Stimulated activated CD4-positive, alpha-beta T cell treated with anti-CD3 and anti-CD28 coated beads, Interleukin-2, amount 100 ng/mL, for 24 hours (primary cell): ENCODE measurements around the gene CD40LG.
A peak's percentile ranks its signal among the peaks of the same experiment; 100 is the strongest.

Experiments used
- DNase-seq, 2 donors: peaks; one replicate each; pipeline ENCODE4 v3.0.0-alpha.2; 2020

CD40LG gene

DNA sequence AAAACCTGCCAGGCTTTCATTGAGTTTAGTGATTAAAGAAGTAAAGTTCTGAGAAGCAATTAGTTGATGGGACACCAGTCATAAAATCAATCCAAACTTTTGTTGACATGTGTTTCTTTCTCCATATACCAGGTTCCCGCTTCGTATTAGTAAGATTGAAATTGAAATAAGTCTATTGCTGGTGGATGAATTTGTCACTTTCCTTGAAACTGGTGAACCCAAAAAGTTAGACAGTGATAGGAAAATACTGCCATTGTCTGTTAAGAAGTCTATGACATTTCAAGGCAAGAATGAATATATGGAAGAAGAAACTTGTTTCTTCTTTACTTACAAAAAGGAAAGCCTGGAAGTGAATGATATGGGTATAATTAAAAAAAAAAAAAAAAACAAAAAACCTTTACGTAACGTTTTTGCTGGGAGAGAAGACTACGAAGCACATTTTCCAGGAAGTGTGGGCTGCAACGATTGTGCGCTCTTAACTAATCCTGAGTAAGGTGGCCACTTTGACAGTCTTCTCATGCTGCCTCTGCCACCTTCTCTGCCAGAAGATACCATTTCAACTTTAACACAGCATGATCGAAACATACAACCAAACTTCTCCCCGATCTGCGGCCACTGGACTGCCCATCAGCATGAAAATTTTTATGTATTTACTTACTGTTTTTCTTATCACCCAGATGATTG, at the start of gene CD40LG:
TSS of gene CD40LG (plus strand) at position 482 of the 684 bp plus-strand sequence. CDS start at position 573, 91 bp downstream.
- no peak for DNase-seq

- peak; percentile 23 to 39 for DNase-seq
These were observed 49.3 kb upstream of the CD40LG start for GRCh38 chrX:136598631-136599030.

DNA sequence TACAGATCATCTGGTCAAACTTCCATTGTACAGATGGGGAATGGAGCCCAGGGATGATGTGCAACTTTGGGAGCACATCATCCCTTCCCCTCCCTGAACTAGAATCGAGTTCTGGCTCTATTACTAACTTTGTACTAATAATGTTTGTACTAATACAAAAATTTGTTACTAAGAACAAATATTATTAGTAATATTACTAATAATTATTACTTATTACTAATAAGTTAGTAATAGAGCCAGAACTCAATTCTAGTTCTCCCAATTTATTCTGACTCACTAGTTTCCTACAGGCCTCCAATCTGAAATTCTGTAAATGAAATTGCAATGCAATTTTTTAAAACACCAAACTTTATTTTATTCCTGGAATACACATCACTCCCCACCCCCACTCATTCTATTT, 47.9 kb upstream of the CD40LG start:
- DNase-seq, result no peak

DNA sequence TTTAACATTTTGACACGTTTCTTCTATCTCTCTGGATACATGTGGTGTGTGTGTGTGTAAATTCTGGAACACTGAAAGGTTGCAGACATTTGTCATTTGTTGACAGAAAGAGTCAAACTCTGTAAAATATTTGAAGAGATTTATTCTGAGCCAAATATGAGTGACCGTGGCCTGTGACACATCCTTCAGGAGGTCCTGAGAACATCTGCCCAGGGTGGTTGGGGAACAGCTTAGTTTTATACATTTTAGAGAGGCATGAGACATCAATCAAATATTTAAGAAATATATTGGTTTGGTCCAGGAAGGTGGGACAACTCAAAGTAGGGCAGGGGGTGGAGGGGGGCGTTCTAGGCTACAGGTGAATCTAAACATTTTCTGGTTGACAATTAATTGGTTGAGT, 40.7 kb upstream of the CD40LG start:
- no peak for DNase-seq

GRCh38 chrX:136608295-136608933, 39.5 kb upstream of the CD40LG start:
- DNase-seq, result peak; percentile 49 to 55

DNA sequence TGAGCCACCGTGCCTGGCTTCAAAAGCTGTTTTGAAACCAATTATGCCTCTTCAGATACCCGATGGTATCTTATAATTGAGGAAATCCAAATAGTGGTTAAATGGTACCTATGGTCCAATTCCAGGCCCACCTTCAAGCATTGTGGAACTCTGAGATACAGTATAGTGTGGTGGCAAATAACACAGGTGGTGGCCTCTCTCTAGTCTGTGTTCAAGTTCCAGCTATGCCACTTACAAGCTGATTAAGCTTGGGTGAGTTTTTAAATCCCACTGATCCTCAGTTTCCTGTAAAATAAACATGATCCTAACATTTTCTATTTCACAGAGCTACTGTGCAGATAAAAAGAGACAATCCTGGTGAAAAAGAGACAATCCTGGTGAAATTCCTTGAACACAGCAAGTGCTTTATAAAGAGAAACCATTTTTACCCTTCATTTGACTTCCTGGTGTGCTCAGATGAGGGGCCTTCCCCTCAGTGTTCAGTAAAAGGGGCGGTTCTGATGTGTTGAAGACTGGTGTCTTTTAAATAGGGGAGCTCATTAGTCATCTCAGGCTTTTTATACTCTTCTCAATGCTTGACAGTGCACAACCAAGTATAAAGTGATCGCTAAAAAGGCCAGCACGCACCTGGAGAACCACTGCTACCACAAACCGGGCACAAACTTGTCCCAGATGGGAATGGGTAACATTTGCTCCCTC, 30.8 kb upstream of the CD40LG start:
- peak in 1 of 2 donors; percentile 33 for DNase-seq

GRCh38 chrX:136619899-136620505, 28.0 kb upstream of the CD40LG start:
- DNase-seq, result peak; percentile 44 to 45

- DNase-seq, result no peak
These were observed 27.2 kb upstream of the CD40LG start for GRCh38 chrX:136620780-136621179.

- no peak for DNase-seq
These were observed 25.4 kb upstream of the CD40LG start for GRCh38 chrX:136622568-136622967.

GRCh38 chrX:136623396-136623795, 24.6 kb upstream of the CD40LG start:
- DNase-seq, result no peak

DNA sequence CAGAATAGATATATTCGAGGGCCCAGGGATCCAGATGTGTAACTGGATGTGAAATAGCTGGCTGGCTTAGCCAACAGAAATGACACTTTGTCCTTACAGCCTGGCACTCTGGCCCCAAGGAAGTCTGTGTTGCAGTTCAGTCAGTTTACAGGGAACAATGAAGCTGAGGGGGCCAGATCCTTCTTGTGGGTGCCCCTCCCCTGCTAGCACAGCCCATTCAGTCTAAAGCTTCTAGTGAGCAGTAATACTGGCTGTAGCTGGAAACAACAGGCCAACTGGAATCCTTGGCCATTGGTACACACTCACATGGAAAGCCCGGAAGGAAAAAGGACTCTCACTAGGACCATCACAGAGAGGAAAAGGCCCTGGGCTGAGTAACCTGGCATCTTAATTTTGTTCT, 22.7 kb upstream of the CD40LG start:
- no peak for DNase-seq

DNA sequence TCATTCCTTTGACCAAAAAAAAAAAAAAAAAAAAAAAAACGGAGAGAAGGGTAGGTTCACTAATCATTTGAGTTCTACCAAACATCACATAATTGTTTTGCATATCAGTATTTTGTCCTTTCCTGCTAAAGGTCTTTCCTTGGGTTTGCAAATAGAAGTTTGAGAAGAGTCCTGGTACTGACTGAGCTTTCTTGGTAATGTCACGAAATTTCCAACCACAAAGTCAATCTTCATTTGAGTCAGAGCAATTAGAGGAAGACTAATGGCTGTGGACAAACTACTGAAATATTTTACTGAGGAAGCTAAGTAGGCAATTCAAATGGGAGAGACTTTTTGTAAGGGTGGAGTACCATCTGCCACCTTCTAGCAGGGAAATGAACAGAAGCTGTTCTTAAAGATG, 21.7 kb upstream of the CD40LG start:
- DNase-seq, result no peak

DNA sequence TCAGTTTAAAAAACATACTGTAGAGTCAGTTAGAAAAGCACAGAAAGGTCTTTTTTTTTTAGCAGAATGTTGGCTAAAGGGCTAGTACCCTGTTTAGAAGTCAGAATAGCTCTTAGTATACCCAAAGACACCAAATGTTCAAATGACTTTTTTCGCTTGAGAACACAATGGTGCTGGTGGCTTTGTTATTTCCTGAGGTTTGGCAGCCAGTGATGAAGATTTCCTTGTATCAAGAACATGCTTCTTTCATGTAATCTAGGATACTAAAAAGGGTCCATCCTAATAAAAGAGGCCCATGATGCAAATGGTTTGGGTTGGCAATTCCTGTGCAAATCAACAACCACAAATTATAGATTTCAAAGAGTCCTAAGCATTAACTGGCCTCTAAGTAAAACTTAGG, 21.1 kb upstream of the CD40LG start:
- no peak for DNase-seq

DNA sequence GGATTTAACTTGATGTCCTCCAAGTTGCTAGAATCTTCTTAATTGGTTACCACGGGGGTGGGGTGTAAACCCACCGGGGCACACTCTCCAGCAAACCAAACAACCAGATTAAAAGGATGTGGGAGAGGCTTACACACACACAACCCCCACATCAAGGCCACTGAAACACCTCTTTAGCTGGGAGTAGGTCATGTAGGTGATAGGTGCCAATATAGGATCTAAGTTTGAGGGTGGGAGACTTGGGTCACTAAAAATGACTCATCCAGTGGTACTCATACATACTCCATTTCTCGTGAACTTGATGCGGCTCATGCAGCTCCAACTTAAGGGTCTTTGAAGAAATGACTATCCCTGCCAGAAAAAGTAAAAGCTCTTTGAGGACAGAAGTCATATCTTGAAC, 20.5 kb upstream of the CD40LG start:
- DNase-seq, result peak in 1 of 2 donors; percentile 29

GRCh38 chrX:136629084-136629750, 18.7 kb upstream of the CD40LG start:
- no peak for DNase-seq

DNA sequence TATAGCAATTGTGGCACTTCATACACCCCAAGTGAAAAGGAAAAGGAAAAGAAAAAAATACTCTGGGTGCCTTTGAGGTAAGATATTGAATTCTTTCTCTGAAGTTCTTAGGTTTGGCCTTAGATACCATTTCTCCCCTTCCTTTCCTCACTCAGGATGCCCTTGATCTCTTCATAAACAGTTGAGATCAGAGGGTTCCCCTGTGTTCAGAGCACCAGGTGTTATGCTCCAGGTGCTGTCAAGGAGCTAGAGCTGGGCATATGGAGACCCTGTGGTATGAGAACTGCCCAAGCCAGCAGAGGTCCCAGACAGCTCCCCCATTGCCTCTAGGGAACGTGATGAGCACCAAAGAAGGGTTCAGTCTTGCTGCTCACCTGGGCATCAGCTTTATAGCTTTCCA, 17.1 kb upstream of the CD40LG start:
- DNase-seq, result no peak

DNA sequence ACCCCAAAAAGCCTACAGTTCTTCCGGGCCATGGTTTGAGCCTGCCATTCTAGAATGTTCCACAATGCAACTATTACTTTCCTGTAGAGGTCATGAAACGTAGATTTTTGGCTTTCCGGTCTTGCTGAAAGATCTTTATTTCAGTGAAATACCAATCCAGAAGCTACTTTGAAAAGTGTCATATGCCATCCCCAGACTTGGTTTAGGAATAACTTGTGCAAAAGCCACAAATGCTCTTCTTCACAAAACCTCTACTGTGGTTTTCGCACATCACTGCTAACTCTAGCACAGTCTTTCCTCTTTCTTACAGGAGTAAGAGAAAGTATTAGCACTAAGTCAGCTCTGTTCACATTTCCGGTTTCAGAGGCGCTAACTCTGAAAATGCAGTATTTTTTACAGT, 12.7 kb upstream of the CD40LG start:
- no peak for DNase-seq

DNA sequence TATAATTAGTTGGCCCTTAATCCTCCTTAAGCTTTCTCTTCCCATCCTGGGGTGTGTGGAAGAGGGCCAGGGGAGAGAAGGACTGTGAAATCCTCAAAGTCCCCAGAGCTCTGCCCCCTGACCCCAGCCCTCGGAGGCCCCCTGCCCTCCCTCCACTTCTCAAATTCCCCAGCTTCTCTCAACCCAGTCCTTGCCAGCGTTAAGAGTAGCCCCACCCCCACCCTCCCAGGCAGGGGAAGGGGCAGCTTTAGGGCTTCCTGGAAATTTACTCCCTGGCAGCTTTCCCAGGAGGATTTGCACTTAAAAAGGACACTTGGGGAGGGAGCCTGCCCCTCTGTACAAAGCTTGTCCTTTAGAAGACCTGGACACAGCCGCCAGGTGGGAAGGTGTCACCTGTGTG, 11.8 kb upstream of the CD40LG start:
- no peak for DNase-seq

DNA sequence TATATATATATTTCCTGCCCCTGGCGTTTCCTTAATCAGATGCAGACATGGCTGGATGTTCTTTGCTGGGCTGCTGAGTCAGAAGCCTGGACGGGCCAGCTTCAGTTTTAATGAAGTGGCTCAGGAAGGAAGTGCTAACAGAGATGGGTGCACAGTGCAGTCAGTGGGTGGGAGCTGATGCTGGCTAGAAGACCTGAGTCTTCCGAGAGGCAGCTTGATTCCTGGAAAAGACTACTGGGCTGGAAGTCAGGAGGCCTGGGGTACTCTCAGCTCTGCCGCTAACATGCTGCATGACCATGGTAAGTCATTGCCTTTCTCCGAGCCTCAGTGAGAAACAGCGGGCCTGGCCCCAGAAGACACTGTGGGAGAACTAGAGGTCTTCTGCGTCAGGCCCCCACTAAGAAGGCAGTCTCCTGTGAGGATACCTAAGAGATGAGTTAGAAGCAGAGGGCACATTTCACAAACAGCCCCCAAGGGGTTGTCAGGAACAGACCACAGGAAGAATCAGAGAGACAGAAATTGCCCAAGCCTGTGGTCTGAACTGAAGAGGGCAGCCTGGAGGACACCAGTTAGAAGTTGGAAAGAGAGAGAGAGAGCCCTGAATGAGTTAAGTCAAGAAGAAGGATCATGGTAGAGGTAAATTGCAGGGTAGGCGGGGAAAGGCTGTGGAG, 8.3 kb upstream of the CD40LG start:
- no peak for DNase-seq

- no peak for DNase-seq
These were observed 4.7 kb upstream of the CD40LG start for GRCh38 chrX:136643243-136643642.

DNA sequence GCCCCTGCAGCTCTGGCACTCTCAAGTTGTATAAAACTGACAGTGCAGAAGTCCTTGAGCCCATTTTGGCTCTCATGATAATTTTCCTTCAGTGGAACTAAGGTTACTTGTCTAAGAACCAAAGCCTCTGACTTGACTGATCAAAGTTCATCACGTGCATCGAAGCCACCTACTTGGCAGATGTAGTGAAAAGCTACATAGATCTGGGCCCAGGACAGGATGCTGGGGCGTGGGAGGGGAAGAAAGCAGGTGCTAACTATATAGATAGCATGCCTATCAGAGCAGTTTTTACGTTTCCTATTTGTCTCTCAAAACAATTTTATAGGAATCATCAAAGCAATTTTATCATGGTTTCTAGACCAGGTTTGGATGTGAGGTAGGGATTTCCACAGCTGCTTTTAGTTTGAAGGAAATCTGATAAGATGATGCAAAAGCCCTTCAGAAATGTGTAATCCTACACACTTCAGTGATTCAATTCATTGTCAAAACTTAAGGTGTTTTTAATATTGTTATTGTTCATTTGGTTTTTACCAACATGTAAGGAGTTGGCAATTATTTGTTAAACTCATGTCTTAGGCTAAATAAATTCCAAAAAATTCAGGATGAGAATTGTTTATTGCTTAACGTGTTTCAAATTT, 1.2 kb upstream of the CD40LG start:
- DNase-seq, result peak; percentile 58 to 61

DNA sequence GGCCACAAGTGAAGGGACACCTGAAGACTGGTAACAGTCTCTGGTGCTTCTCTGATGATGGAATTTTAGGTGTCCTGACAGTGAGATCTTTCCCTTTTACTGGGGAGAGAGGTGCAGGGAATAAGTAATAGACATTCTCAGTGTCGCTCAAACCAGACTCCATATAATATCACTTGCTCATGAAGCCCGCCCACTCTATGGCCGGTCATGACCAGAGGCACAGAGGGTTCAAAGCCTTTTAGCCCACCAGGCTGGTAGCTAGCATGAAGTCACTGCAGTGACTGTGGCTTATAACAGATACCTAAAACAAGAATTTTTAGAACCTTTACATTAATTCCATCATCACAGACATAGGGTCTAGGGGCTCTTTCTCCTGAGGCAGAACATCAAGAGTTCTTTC, 2.9 kb downstream of the CD40LG start:
- no peak for DNase-seq
